NCI-H146 (cell line): Measurements from ENCODE around the gene PPM1L.

ENCODE experiments used
- DNase-seq: peaks from one replicate; lab custom pipeline; 2025; lab: John Stamatoyannopoulos, UW

PPM1L gene

DNA sequence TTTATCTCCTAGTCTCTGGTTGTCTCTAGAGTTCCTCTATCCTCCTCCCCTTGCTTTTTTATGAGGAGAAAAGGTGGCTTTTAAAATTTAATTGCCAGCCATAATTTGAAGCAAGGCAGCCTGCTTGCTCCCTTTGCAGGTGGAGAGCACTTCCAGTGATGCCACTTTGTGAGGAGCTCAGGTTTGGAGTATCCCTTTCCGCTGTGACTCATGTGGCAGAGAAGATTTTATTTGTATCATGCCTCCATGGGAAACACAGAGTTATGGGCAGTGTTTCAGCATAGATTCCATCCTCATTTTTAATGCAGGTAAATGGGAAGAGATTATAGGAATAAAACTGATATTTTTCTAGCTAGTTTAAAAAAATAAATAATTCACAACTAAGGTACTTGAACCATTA lies 7.0 kb downstream of the PPM1L start:
- no peak for DNase-seq

GRCh38 chr3:160765211-160765610 lies 9.2 kb downstream of the PPM1L start:
- DNase-seq = peak; percentile 53

DNA sequence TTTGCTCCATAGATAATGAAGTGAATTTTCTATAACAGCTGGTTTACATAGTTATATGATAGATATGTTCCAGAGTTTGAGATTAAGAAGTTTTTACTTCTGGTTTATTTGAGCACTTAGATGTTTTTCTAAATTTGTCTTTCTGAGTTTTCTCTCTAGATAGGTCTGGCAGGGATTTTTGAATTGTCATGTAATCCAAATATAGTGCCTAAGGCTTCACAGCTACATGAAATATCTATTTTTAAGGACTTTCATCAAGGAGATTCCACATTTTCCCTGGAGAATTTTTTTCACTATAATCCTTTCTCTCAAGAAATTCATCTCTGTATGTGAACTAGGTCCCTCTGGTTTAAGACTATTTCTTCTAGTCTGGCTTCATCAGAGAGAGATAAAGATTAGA lies 12.0 kb downstream of the PPM1L start:
- DNase-seq = no peak

DNA sequence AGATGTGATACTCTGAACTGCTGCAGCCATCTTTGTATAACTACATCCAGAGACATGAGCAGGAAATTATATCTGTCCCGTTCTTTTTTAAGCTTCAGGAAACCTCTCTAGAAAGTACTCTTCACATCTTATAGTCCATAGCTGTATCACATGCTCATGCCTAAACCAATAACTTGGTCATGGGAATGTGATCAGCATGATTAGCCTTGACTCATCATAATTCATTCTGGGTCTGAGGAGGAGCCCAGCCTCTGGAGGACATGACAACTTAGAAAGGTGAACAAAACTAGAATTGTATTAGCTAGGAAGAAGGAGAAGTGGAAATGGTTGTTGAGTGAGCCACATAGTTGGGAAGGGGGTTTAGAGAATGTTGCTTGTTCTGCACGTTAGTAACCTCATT lies 12.9 kb downstream of the PPM1L start:
- DNase-seq = no peak

DNA sequence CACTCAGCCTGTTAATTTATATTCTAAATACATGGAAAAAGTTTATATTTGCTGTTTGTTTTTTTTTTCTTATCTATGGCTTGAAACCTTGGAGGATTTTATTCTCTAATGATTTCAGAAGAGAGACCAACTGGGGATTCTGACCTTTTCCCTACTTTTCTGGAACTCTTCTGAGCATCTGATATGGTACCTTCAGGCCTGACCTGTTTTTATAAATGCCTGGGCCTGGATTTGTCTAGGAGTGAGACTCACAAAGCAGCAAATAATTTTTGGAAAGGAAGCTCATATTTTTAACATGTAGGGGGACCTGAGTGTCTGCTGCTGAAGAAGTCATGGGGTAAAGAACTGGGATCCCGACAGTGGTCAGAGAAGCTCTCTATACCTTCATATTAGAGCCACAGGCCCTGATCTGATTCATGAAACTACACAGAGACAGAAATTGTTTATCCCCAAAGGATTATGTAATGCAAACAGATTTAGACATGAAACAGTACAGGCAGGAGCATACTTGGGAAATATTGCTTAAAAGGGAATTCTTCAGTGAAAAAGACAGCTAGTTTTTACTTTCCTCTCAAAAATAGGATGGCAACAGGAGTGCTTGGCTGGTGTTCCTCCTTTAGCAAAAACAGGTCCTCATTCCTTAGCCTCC lies 15.9 kb downstream of the PPM1L start:
- DNase-seq = no peak

- no peak for DNase-seq
Observed at GRCh38 chr3:160773722-160774121, 17.7 kb downstream of the PPM1L start.

- DNase-seq = no peak
Observed at GRCh38 chr3:160774172-160774571, 18.1 kb downstream of the PPM1L start.

DNA sequence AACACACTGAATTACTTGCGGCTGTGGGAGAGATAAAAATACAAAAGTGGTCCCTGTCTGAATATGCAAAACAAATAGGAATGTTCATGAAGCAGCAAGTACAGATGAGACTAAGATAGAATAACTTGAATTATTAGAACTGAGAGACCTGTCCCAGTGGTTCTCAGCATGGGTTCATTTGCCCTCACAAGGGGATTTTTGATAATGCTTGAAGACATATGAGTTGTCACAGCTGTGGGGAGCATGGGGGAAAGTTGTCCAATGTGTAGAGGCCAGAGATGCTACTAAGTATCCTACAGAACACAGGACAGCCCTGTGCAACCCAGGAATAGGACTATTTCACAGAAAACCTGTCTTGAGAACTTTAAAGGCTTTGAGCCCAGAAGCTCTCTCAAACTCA lies 22.4 kb downstream of the PPM1L start:
- DNase-seq = no peak

- DNase-seq = no peak
Observed at GRCh38 chr3:160779040-160779439, 23.0 kb downstream of the PPM1L start.

- no peak for DNase-seq
Observed at GRCh38 chr3:160780245-160780644, 24.2 kb downstream of the PPM1L start.

GRCh38 chr3:160781402-160781801 lies 25.4 kb downstream of the PPM1L start:
- DNase-seq = no peak

GRCh38 chr3:160781863-160782262 lies 25.8 kb downstream of the PPM1L start:
- DNase-seq = no peak

DNA sequence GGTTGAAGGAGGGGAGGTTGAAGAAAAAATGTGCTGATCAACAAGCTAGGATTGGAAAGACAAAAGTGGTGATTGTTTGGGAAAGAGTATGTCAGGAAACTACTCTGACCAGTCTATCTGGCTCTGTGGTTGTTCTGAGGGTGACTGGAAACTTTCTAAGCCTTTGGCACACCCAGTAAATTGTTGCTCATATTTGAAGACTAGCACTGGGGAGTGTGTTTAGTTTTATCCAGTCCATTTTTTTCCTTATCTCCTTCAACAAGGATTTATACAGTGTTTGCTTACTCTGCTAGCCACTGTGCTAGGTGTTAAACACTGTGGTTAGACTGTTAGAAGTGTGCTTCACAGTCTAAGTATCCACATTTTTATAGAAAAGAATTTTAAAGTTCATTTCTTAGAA lies 28.8 kb downstream of the PPM1L start:
- no peak for DNase-seq

DNA sequence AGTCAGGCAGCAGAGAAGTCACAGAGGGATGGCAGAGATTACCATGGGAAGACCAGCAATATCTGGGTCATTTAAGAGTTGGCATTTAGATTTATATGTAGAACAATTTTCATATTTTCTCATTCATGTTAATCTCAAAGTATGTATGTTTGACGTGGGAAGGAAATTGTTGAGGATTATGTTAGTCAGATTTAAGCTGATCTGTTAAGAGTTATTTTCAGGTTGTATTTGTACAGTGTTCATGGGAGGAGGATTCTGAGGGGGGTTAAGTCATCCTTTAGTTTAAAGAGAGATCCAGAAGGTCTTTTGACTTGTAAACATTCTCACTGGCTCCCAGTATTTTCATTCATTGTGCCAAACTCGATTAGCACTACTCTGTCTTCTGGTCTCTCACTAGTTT lies 34.7 kb downstream of the PPM1L start:
- no peak for DNase-seq

DNA sequence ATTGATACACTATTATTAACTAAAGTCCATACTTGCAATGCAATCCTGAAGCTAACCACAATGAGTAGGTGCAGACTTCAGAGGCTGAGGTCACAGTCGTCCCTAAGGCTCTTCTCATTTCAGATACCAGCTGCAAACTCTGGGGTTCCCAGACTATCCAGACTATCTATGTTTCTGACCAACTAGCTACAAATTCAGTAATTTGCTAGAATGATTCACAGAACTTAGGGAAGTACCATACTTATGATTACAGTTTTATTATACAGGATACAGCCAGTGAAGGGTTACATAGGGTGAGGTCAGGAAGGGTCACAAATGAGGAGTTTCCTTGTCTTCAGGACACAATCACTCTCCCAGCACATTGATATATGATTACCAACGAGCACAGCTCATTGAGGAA lies 36.5 kb downstream of the PPM1L start:
- DNase-seq = no peak

GRCh38 chr3:160793722-160794252 lies 37.8 kb downstream of the PPM1L start:
- DNase-seq = no peak

- DNase-seq = no peak
Observed at GRCh38 chr3:160796089-160796812, 40.2 kb downstream of the PPM1L start.

GRCh38 chr3:160796813-160797164 lies 40.8 kb downstream of the PPM1L start:
- peak; percentile 38 for DNase-seq

- no peak for DNase-seq
Observed at GRCh38 chr3:160797356-160797755, 41.3 kb downstream of the PPM1L start.

DNA sequence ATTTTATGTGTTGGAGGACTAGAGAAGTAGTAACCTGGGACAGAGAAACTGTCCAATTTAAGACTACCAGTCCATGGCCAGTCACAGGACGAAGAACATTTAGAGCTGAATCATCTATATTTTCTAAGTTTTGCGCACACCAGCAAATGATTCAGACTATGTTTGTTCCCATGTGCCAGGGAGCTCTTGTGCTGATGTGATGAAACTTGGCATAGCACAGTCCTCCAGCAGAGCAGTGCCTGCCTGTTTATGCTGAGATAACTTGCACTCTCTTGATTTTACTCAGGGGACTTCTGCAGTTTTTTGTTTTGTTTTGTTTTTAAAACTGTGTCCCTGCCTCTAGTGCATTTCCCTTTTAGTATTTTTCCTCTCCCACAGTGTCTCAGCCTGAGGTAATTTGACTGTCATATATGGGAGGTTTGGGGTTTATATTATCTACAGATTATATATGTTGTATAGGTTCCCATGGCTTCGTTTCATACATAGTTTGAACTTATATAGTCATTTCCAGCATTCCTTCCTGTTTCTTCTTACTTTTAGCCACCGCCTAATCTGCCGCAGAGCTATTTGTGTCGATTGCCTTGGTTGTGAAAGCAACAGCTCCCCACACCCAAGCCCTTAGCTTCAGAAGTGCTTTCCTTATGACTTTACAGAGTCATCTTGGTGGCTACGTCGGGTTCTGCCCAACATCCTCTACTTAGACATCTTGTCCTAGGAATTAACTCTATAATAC lies 45.5 kb downstream of the PPM1L start:
- DNase-seq = no peak

- no peak for DNase-seq
Observed at GRCh38 chr3:160804762-160805161, 48.7 kb downstream of the PPM1L start.

- no peak for DNase-seq
Observed at GRCh38 chr3:160806094-160806493, 50.1 kb downstream of the PPM1L start.

GRCh38 chr3:160806686-160807085 lies 50.7 kb downstream of the PPM1L start:
- DNase-seq = no peak
